GM18508 (cell line): Measurements from ENCODE around the gene CDX2.

Experiments
- ATAC-seq: cut with Tn5 transposase; IDR thresholded peaks from one replicate; pipeline ENCODE4 v1.9.1; 2021; ENCODE audit warnings: moderate number of reproducible peaks; ENCODE audit not compliant: insufficient read depth, unreplicated experiment

Gene CDX2

GRCh38 chr13:27979001-27979643 is 10.0 kb upstream of the CDX2 start:
- ATAC-seq: no peak

- no peak for ATAC-seq
Observed at GRCh38 chr13:27978301-27978968, 9.3 kb upstream of the CDX2 start.

- ATAC-seq: no peak
Observed at GRCh38 chr13:27977476-27978300, 8.6 kb upstream of the CDX2 start.

GRCh38 chr13:27976362-27977091 is 7.4 kb upstream of the CDX2 start:
- ATAC-seq: no peak

GRCh38 chr13:27975564-27976361 is 6.6 kb upstream of the CDX2 start:
- no peak for ATAC-seq

- ATAC-seq: no peak
Observed at GRCh38 chr13:27973961-27974662, 5.0 kb upstream of the CDX2 start.

GRCh38 chr13:27973291-27973690 is 4.2 kb upstream of the CDX2 start:
- ATAC-seq: no peak

- no peak for ATAC-seq
Observed at GRCh38 chr13:27972478-27972820, 3.3 kb upstream of the CDX2 start.

- no peak for ATAC-seq
Observed at GRCh38 chr13:27971776-27972477, 2.8 kb upstream of the CDX2 start.

GRCh38 chr13:27971236-27971645 is 2.1 kb upstream of the CDX2 start:
- no peak for ATAC-seq

- ATAC-seq: no peak
Observed at GRCh38 chr13:27970382-27971235, 1.5 kb upstream of the CDX2 start.

GRCh38 chr13:27969866-27970229 is 733 bp upstream of the CDX2 start:
- no peak for ATAC-seq

GRCh38 chr13:27968316-27969081 is 616 bp downstream of the CDX2 start:
- ATAC-seq: no peak

GRCh38 chr13:27967736-27968315 is 1.3 kb downstream of the CDX2 start:
- no peak for ATAC-seq

GRCh38 chr13:27967203-27967735 is 1.8 kb downstream of the CDX2 start:
- ATAC-seq: no peak

GRCh38 chr13:27966641-27967202 is 2.4 kb downstream of the CDX2 start:
- no peak for ATAC-seq
